Natural killer cell (primary cell): ENCODE results near the gene KY. TPM values are rescaled to one million over a fixed set of nuclear protein-coding genes. Genes with fewer than 3 reads are reported as not detected.

Source experiments
- ATAC-seq, 3 donors: fragments of 150-1000 bp in 2 of 3; fragments of 200-7000 bp in 1 of 3; cut with Tn5 transposase; 1 replicate in 1 of 3; 2 replicates in 2 of 3; pipeline ENCODE4 v1.10.0; 2021; ENCODE audit warnings: mild to moderate bottlenecking in 2 of 3, moderate library complexity in 2 of 3
- DNase-seq, 2 donors: peaks; one replicate each; pipeline versions ENCODE4 v3.0.0 to v3.0.0-alpha.2; 2013 to 2021; ENCODE audit warnings: mixed read lengths in 1 of 2
- H3K27ac ChIP-seq: one replicate; pipeline ENCODE4 v1.5.1; 2013; ENCODE audit warnings: mild to moderate bottlenecking, low read length
- H3K27me3 ChIP-seq: one replicate; pipeline ENCODE4 v1.6.1; 2013; ENCODE audit warnings: low read length; ENCODE audit not compliant: control insufficient read depth, insufficient read depth
- H3K36me3 ChIP-seq: one replicate; pipeline ENCODE4 v1.6.1; 2013; ENCODE audit warnings: low read length; ENCODE audit not compliant: control insufficient read depth, insufficient read depth
- H3K4me1 ChIP-seq: one replicate; pipeline ENCODE4 v1.6.1; 2013; ENCODE audit warnings: low read length; ENCODE audit not compliant: control insufficient read depth, insufficient read depth
- H3K4me3 ChIP-seq: one replicate; pipeline ENCODE4 v1.5.1; 2013; ENCODE audit warnings: low read length
- H3K9me3 ChIP-seq: one replicate; pipeline ENCODE4 v1.6.1; 2013; ENCODE audit warnings: low read length; ENCODE audit not compliant: control insufficient read depth, insufficient read depth
- H3K27ac Mint-ChIP-seq, 2 donors: one replicate each; pipeline ENCODE4 v1.8.0; 2022; ENCODE audit warnings: mild to moderate bottlenecking in 2 of 2, mixed read lengths in 2 of 2, moderate library complexity in 1 of 2
- H3K27me3 Mint-ChIP-seq, 2 donors: one replicate each; pipeline ENCODE4 v1.8.0; 2022; ENCODE audit warnings: low read depth in 2 of 2, mixed read lengths in 2 of 2
- H3K36me3 Mint-ChIP-seq: one replicate; pipeline ENCODE4 v1.8.0; 2022; ENCODE audit warnings: mixed read lengths
- H3K4me1 Mint-ChIP-seq, 2 donors: one replicate each; pipeline ENCODE4 v1.8.0; 2022; ENCODE audit warnings: mixed read lengths in 2 of 2
- H3K4me3 Mint-ChIP-seq: one replicate; pipeline ENCODE4 v1.8.0; 2022; ENCODE audit warnings: mild to moderate bottlenecking, moderate library complexity, mixed read lengths
- H3K9me3 Mint-ChIP-seq, 2 donors: one replicate each; pipeline ENCODE4 v1.8.0; 2022; ENCODE audit warnings: mixed read lengths in 2 of 2
- CTCF ChIP-seq: fragments of 200-600 bp; IDR thresholded peaks from one replicate; pipeline ENCODE4 v1.8.0; 2022; ENCODE audit warnings: antibody characterized with exemption
- WGBS: methylation state at CpG from one replicate; pipeline ENCODE4 v1.1.7; 2013; ENCODE audit warnings: missing lambda C conversion rate; ENCODE audit not compliant: insufficient coverage; 5-methylcytosine and 5-hydroxymethylcytosine counted together
- intact Hi-C: fragments of 100-400 bp; cut with micrococcal nuclease; formaldehyde crosslinking; loops from one replicate; pipeline ENCODE4 v1.14.2; 2022
- total RNA-seq, 4 donors: library from RNA; stranded (reverse); fragments of 120-200 nt in 1 of 4; gene quantifications; one replicate each; pipeline versions ENCODE4 v1.2.3 to v1.2.4, GENCODE V29; 2013 to 2022

Gene KY
- total RNA-seq, 3 donors from 2014 or later (not counting 1 experiment from before 2014, with no cell fraction given) = 0.15 TPM; not detected in 2

- DNase-seq (no peak), ATAC-seq (no peak)
- Mint-ChIP-seq H3K9me3 (no peaks in the 10 kb centered on the region), H3K27ac (no peak overlapping the region), H3K4me3 (no peak overlapping the region), H3K4me1 (no peaks in the 10 kb centered on the region), H3K36me3 (no peaks in the 10 kb centered on the region), H3K27me3 (no peaks in the 10 kb centered on the region)
- TF ChIP-seq CTCF = no peak
- H3K36me3 ChIP-seq = no peaks in the 10 kb centered on the region
- no peaks in the 10 kb centered on the region for H3K4me1 ChIP-seq
- no peaks in the 10 kb centered on the region for H3K9me3 ChIP-seq
- no peak overlapping the region for H3K27ac ChIP-seq
- no peak overlapping the region for H3K4me3 ChIP-seq
- H3K27me3 ChIP-seq = no peaks in the 10 kb centered on the region
- intact Hi-C loops = no loop called here
Observed at GRCh38 chr3:134694466-134694865, 43.6 kb upstream of the KY start.

GRCh38 chr3:134693804-134694203 is 43.0 kb upstream of the KY start:
- intact Hi-C loops = no loop called here
- no peaks in the 10 kb centered on the region for H3K27me3 Mint-ChIP-seq
- TF ChIP-seq CTCF = no peak

GRCh38 chr3:134693226-134693625 is 42.4 kb upstream of the KY start:
- Mint-ChIP-seq H3K4me1 (no peaks in the 10 kb centered on the region), H3K9me3 (no peaks in the 10 kb centered on the region), H3K4me3 (no peak overlapping the region), H3K27me3 (no peaks in the 10 kb centered on the region), H3K27ac (no peak overlapping the region), H3K36me3 (no peaks in the 10 kb centered on the region)
- Histone ChIP-seq H3K27me3 (no peaks in the 10 kb centered on the region), H3K36me3 (no peaks in the 10 kb centered on the region), H3K9me3 (no peaks in the 10 kb centered on the region), H3K4me3 (no peak overlapping the region), H3K27ac (no peak overlapping the region), H3K4me1 (no peaks in the 10 kb centered on the region)
- ATAC-seq (no peak), DNase-seq (no peak)
- intact Hi-C loops = no loop called here
- WGBS = 90% methylated on average over 4 of the region's 4 CpGs
- TF ChIP-seq CTCF = no peak

More at GRCh38 chr3:134693804-134694203, 43.0 kb upstream of the KY start:
- H3K4me3 ChIP-seq = no peak overlapping the region
- Mint-ChIP-seq H3K4me3 (no peak overlapping the region), H3K4me1 (no peaks in the 10 kb centered on the region), H3K36me3 (no peaks in the 10 kb centered on the region), H3K27ac (no peak overlapping the region), H3K9me3 (no peaks in the 10 kb centered on the region)
- H3K36me3 ChIP-seq = no peaks in the 10 kb centered on the region
- no peaks in the 10 kb centered on the region for H3K27me3 ChIP-seq
- no peak for DNase-seq
- no peaks in the 10 kb centered on the region for H3K9me3 ChIP-seq
- no peaks in the 10 kb centered on the region for H3K4me1 ChIP-seq
- no peak for ATAC-seq
- WGBS = 90% methylated on average over 7 of the region's 7 CpGs
- H3K27ac ChIP-seq = no peak overlapping the region

- Histone ChIP-seq H3K36me3 (no peaks in the 10 kb centered on the region), H3K9me3 (no peaks in the 10 kb centered on the region), H3K4me3 (no peak overlapping the region), H3K27ac (no peak overlapping the region), H3K4me1 (no peaks in the 10 kb centered on the region), H3K27me3 (no peaks in the 10 kb centered on the region)
- intact Hi-C loops = no loop called here
- Mint-ChIP-seq H3K4me1 (no peaks in the 10 kb centered on the region), H3K27me3 (no peaks in the 10 kb centered on the region), H3K4me3 (no peak overlapping the region), H3K36me3 (no peaks in the 10 kb centered on the region), H3K9me3 (no peaks in the 10 kb centered on the region), H3K27ac (no peak overlapping the region)
- DNase-seq (no peak), ATAC-seq (no peak)
- WGBS = no CpG with 5 or more reads among the region's 1 CpG
- no peak for TF ChIP-seq CTCF
Observed at GRCh38 chr3:134690226-134690625, 39.4 kb upstream of the KY start.
